K562 (cell line): ENCODE results near the gene THAP9.

Experiments used
- CTCF ChIP-seq, 3 experiments: IDR thresholded peaks in 2 of 3; conservative IDR thresholded peaks in 1 of 3; 2 replicates each; pipeline ENCODE4 v1.5.1; 2011 to 2012; ENCODE audit warnings: low read length in 3 of 3, mild to moderate bottlenecking in 3 of 3, control low read depth in 2 of 3, improper control_type of control experiment in 1 of 3, inconsistent platforms in 1 of 3, low read depth in 1 of 3, mixed read lengths in 1 of 3, moderate library complexity in 1 of 3; ENCODE audit not compliant: insufficient read depth in 2 of 3
- NBN ChIP-seq: fragments of 450-650 bp; IDR thresholded peaks from 2 replicates; pipeline ENCODE4 v1.6.1; 2016; ENCODE audit warnings: low read depth, mild to moderate bottlenecking
- RBM15 ChIP-seq: fragments of 200-400 bp; formaldehyde crosslinking; IDR thresholded peaks from 2 replicates; pipeline ENCODE4 v1.6.1; 2018; ENCODE audit warnings: mild to moderate bottlenecking, low read length, moderate library complexity; ENCODE audit not compliant: insufficient read depth
- SLC30A9 ChIP-seq: fragments of 250-450 bp; sonication (Bioruptor Pico); IDR thresholded peaks from 2 replicates; pipeline ENCODE4 v1.8.0; 2022; ENCODE audit warnings: mild to moderate bottlenecking, moderate library complexity

GRCh38 chr4:82890901-82891706 lies 9.4 kb upstream of the THAP9 start, which contains the start of gene SEC31A:
- 0 out of 2 replicates have a peak, but pooled peaks have one; percentile 20 for TF ChIP-seq NBN
- no peak for TF ChIP-seq RBM15
- no peak for TF ChIP-seq SLC30A9 (CRISPR knock-in tag)
- TF ChIP-seq CTCF (IDR thresholded peaks at IDR 0.05 in 2 of 3, conservative IDR thresholded peaks at IDR 0.05 in 1 of 3; ENCODE audit: insufficient read depth in 2 of 3, low read depth in 1 of 3, low read length in 3 of 3): peak in 2 of 3 experiments; percentile 8 to 9; a peak in 1 of 6 replicates
